Type B pancreatic cell (in vitro differentiated cells): ENCODE data around the gene TSLP. TPM values are rescaled to one million over a fixed set of nuclear protein-coding genes. Genes with fewer than 3 reads are reported as not detected.
A peak's percentile ranks its signal among the peaks of the same experiment; 100 is the strongest.

Experiments used
- DNase-seq: peaks from one replicate; pipeline ENCODE4 v3.0.0; 2021; ENCODE audit warnings: mixed read lengths; ENCODE audit not compliant: unreplicated experiment; ENCODE audit errors: extremely low spot score
- H3K27ac Mint-ChIP-seq: 2 replicates; pipeline ENCODE4 v1.8.0; 2021; ENCODE audit warnings: mild to moderate bottlenecking, mixed read lengths
- H3K27me3 Mint-ChIP-seq: 2 replicates; pipeline ENCODE4 v1.8.0; 2021; ENCODE audit warnings: mixed read lengths
- H3K36me3 Mint-ChIP-seq: 2 replicates; pipeline ENCODE4 v1.8.0; 2021; ENCODE audit warnings: mixed read lengths
- H3K4me1 Mint-ChIP-seq: one replicate; pipeline ENCODE4 v1.8.0; 2021; ENCODE audit warnings: mixed read lengths; ENCODE audit not compliant: unreplicated experiment
- H3K4me3 Mint-ChIP-seq: 2 replicates; pipeline ENCODE4 v1.8.0; 2021; ENCODE audit warnings: mild to moderate bottlenecking, mixed read lengths
- H3K9me3 Mint-ChIP-seq: 2 replicates; pipeline ENCODE4 v1.8.0; 2021; ENCODE audit warnings: mixed read lengths
- CTCF ChIP-seq: fragments of 200-600 bp; sonication (generic); conservative IDR thresholded peaks from 2 replicates; pipeline ENCODE4 v1.5.0; 2021; ENCODE audit warnings: antibody characterized with exemption, mild to moderate bottlenecking
- total RNA-seq: library from RNA; stranded (reverse); gene quantifications from 2 replicates; pipeline ENCODE4 v1.2.1, GENCODE V29; 2021; ENCODE audit warnings: low replicate concordance

TSLP gene
- total RNA-seq, 1 donor from 2014 or later = not detected

DNA sequence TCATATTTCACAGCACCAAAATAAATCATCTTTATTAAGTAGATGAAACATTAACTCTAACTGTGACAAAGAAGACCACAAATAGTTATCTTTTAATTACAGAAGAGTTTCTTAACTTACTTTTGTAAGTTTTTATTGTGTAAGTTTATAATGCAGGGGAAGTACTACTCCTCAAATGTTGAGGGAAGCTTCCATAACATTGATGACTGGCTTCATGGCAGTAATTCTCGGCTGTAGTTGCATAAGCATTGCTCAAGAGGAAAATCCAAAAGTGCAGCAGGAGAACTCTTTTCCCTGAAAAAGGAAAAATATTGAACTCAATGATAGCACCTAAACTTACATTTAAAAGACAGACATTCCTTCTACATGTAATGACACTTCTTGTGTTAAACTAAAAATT, 4.6 kb downstream of the TSLP start:
- H3K4me1 Mint-ChIP-seq = peaks cover 5% of the 10 kb centered on the region
- no peak overlapping the region for H3K4me3 Mint-ChIP-seq
- H3K9me3 Mint-ChIP-seq = no peaks in the 10 kb centered on the region
- DNase-seq = no peak
- no peak for TF ChIP-seq CTCF
- H3K36me3 Mint-ChIP-seq = no peaks in the 10 kb centered on the region
- H3K27ac Mint-ChIP-seq = no peak overlapping the region
- peaks cover 86% of the 10 kb centered on the region for H3K27me3 Mint-ChIP-seq

GRCh38 chr5:111077678-111078077, 6.2 kb downstream of the TSLP start:
- no peak for DNase-seq
- Mint-ChIP-seq H3K36me3 (no peaks in the 10 kb centered on the region), H3K27ac (no peak overlapping the region), H3K9me3 (no peaks in the 10 kb centered on the region), H3K27me3 (peaks cover 84% of the 10 kb centered on the region), H3K4me3 (no peak overlapping the region), H3K4me1 (peaks cover 5% of the 10 kb centered on the region)
- TF ChIP-seq CTCF = no peak

DNA sequence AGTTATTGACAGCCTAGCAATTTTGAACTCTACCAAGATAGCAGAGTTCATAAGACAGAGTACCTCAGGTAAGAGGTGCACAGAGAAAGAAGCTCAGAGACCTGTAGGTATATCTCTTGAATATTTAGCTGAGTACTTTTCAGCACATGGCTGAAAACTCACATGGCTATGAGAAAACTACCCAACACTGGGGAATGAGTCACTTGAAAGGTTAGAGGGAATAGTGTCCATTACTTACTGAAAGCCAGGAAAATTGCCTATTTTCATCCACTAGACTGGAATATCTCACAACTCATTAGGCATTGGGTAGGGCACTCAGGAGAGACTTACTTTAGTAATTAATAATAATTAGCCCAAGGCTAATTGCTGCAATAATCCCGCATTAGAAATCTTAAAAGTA, 8.3 kb downstream of the TSLP start:
- DNase-seq = no peak
- H3K4me3 Mint-ChIP-seq = no peak overlapping the region
- no peak for TF ChIP-seq CTCF
- H3K27me3 Mint-ChIP-seq = peaks cover 77% of the 10 kb centered on the region
- no peaks in the 10 kb centered on the region for H3K36me3 Mint-ChIP-seq
- no peaks in the 10 kb centered on the region for H3K4me1 Mint-ChIP-seq
- H3K9me3 Mint-ChIP-seq = no peaks in the 10 kb centered on the region
- no peak overlapping the region for H3K27ac Mint-ChIP-seq

DNA sequence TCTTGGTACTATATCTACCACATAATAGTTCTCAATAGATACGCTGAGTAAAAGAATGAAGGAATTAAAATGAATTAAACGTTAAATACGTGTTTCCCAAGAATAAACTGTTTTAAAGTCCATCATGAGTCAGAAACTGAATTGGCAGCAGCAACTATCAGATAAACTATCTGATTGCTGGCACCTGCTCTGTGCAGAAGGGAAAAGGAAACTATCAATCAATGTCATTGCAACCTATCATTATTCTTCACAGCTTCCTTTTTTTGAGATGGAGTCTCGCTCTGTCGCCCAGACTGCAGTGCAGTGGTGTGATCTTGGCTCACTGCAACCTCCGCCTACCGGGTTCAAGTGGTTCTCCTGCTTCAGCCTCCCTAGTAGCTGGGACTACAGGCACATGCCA, 11.8 kb downstream of the TSLP start:
- H3K9me3 Mint-ChIP-seq = no peaks in the 10 kb centered on the region
- no peak overlapping the region for H3K4me3 Mint-ChIP-seq
- no peak overlapping the region for H3K27ac Mint-ChIP-seq
- DNase-seq = no peak
- TF ChIP-seq CTCF = no peak
- no peaks in the 10 kb centered on the region for H3K4me1 Mint-ChIP-seq
- H3K36me3 Mint-ChIP-seq = no peaks in the 10 kb centered on the region
- H3K27me3 Mint-ChIP-seq = peaks cover 49% of the 10 kb centered on the region

- peak within 1 kb of the TSS; percentile 94 for H3K4me3 Mint-ChIP-seq
- H3K27ac Mint-ChIP-seq = peak within 1 kb of the TSS; percentile 73
- TF ChIP-seq CTCF = peak; percentile 10
- H3K27me3 Mint-ChIP-seq = peaks cover 6% of the 10 kb centered on the region
- peaks cover 4% of the 10 kb centered on the region for H3K36me3 Mint-ChIP-seq
- H3K9me3 Mint-ChIP-seq = peaks cover 8% of the 10 kb centered on the region
- peaks cover 13% of the 10 kb centered on the region for H3K4me1 Mint-ChIP-seq
- peak; percentile 92 for DNase-seq
Observed at GRCh38 chr5:111092062-111092853, 20.7 kb downstream of the TSLP start, which contains the start of gene WDR36. TSS of gene WDR36 (plus strand) at chr5:111092348. CDS start at chr5:111092457, 109 bp downstream.
